HCT116 (cell line): ENCODE measurements around the gene SLC27A1. TPM values are rescaled to one million over a fixed set of nuclear protein-coding genes. Genes with fewer than 3 reads are reported as not detected.

Experiments used
- ATAC-seq: fragments of 200-7000 bp; cut with Tn5 transposase; 2 replicates; pipeline ENCODE4 v1.9.1; 2020; ENCODE audit warnings: mild to moderate bottlenecking, moderate library complexity
- BruUV-seq: library from RNA; stranded (reverse); fragments of 400-500 nt; replicated peaks from 2 replicates; lab custom pipeline; 2021; lab: Mats Ljungman, UMichigan
- CTCF ChIA-PET: fragments of 300-600 bp; sonication (Branson Sonifier 250); formaldehyde crosslinking; loops from one replicate; lab custom pipeline; 2021; ENCODE audit warnings: antibody characterized with exemption; lab: Charles Lee
- POLR2A ChIA-PET: fragments of 300-600, 350-600 bp; sonication (Branson Sonifier 250); formaldehyde crosslinking; loops from one replicate; lab custom pipeline; 2021; ENCODE audit warnings: antibody characterized with exemption; lab: Charles Lee
- RAD21 ChIA-PET, 2 experiments: fragments of 300-600 bp; sonication (Branson Sonifier 250); formaldehyde crosslinking; loops; one replicate each; lab custom pipeline; 2023; ENCODE audit warnings: low total read pairs in 2 of 2; ENCODE audit not compliant: uncharacterized antibody in 2 of 2, unreplicated experiment in 2 of 2, low non-redundant PET in 1 of 2; lab: Charles Lee
- DNase-seq: peaks from one replicate; pipeline ENCODE4 v3.0.0-alpha.2; 2010; ENCODE audit warnings: low read depth, low spot score
- H2AFZ ChIP-seq: fragments of 200-600 bp; shearing (Covaris generic), sonication (generic); 2 replicates; pipeline ENCODE4 v1.6.1; 2017; ENCODE audit warnings: low read depth, mixed run types, mixed read lengths, antibody characterized with exemption, low read length; ENCODE audit not compliant: poor library complexity, severe bottlenecking
- H3K27ac ChIP-seq: 2 replicates; pipeline ENCODE4 v1.5.1; 2012; ENCODE audit warnings: low read depth, low read length
- H3K27me3 ChIP-seq: fragments of 200-600 bp; sonication (generic); 2 replicates; pipeline ENCODE4 v1.6.1; 2016; ENCODE audit warnings: mixed run types, low read length, mixed read lengths; ENCODE audit not compliant: insufficient read depth
- H3K36me3 ChIP-seq, 2 experiments: fragments of 200-500 bp in 1 of 2; fragments of 200-600 bp in 1 of 2; sonication (Bioruptor generic) in 1 of 2; sonication (generic) in 1 of 2; 2 replicates each; pipeline versions ENCODE4 v1.5.1 to v1.6.1; 2014 to 2016; ENCODE audit warnings: low read length in 2 of 2, inconsistent platforms in 1 of 2, mixed read lengths in 1 of 2, mixed run types in 1 of 2; ENCODE audit not compliant: insufficient read depth in 2 of 2, control insufficient read depth in 1 of 2
- H3K4me1 ChIP-seq, 2 experiments: fragments of 200-600 bp in 1 of 2; sonication (generic) in 1 of 2; 2 replicates each; pipeline versions ENCODE4 v1.5.1 to v1.6.1; 2012 to 2017; ENCODE audit warnings: low read length in 2 of 2, inconsistent platforms in 1 of 2, mild to moderate bottlenecking in 1 of 2, mixed read lengths in 1 of 2, mixed run types in 1 of 2, moderate library complexity in 1 of 2; ENCODE audit not compliant: insufficient read depth in 2 of 2, control insufficient read depth in 1 of 2
- H3K4me2 ChIP-seq: fragments of 200-600 bp; sonication (generic); 2 replicates; pipeline ENCODE4 v1.6.1; 2017; ENCODE audit warnings: mixed run types, low read length, mixed read lengths
- H3K4me3 ChIP-seq, 2 experiments: fragments of 200-600 bp in 1 of 2; sonication (generic) in 1 of 2; replicated peaks in 1 of 2; 2 replicates each; pipeline ENCODE4 v1.5.1; 2011 to 2016; ENCODE audit warnings: low read length in 2 of 2, control low read depth in 1 of 2, low read depth in 1 of 2, mild to moderate bottlenecking in 1 of 2, mixed read lengths in 1 of 2, mixed run types in 1 of 2
- H3K79me2 ChIP-seq: fragments of 200-600 bp; sonication (generic); 2 replicates; pipeline ENCODE4 v1.6.1; 2017; ENCODE audit warnings: mild to moderate bottlenecking, mixed run types, low read length, moderate library complexity, mixed read lengths; ENCODE audit not compliant: insufficient read depth
- H3K9ac ChIP-seq: fragments of 200-600 bp; sonication (generic); 2 replicates; pipeline ENCODE4 v1.6.1; 2016; ENCODE audit warnings: low read length, mixed read lengths
- H3K9me2 ChIP-seq: fragments of 200-600 bp; sonication (generic), shearing (Covaris generic); 2 replicates; pipeline ENCODE4 v1.6.1; 2017; ENCODE audit warnings: mixed run types, mild to moderate bottlenecking, moderate library complexity; ENCODE audit not compliant: insufficient read depth
- H3K9me3 ChIP-seq, 2 experiments: fragments of 200-500 bp in 1 of 2; fragments of 200-600 bp in 1 of 2; sonication (Bioruptor generic) in 1 of 2; sonication (generic) in 1 of 2; 2 replicates each; pipeline ENCODE4 v1.6.1; 2014 to 2017; ENCODE audit warnings: low read length in 2 of 2, mixed read lengths in 2 of 2, inconsistent platforms in 1 of 2, low read depth in 1 of 2, mild to moderate bottlenecking in 1 of 2, mixed run types in 1 of 2, moderate library complexity in 1 of 2; ENCODE audit not compliant: control insufficient read depth in 1 of 2, insufficient read depth in 1 of 2
- H4K20me1 ChIP-seq: fragments of 200-600 bp; sonication (generic), shearing (Covaris generic); 2 replicates; pipeline ENCODE4 v1.6.1; 2017; ENCODE audit warnings: mixed run types, mild to moderate bottlenecking, moderate library complexity; ENCODE audit not compliant: insufficient read depth
- CBX3 ChIP-seq: IDR thresholded peaks from 2 replicates; pipeline ENCODE4 v1.6.1; 2012; ENCODE audit warnings: low read depth
- CEBPB ChIP-seq: IDR thresholded peaks from 2 replicates; pipeline ENCODE4 v1.6.1; 2012; ENCODE audit warnings: low read depth
- EGR1 ChIP-seq: IDR thresholded peaks from 2 replicates; pipeline ENCODE4 v1.6.1; 2012; ENCODE audit warnings: low read depth
- ELF1 ChIP-seq: IDR thresholded peaks from 2 replicates; pipeline ENCODE4 v1.6.1; 2012; ENCODE audit warnings: low read depth, borderline replicate concordance
- EZH2 ChIP-seq: fragments of 200-600 bp; sonication (generic); IDR thresholded peaks from 2 replicates; pipeline ENCODE4 v1.6.1; 2017; ENCODE audit warnings: antibody characterized with exemption, mixed run types
- EZH2phosphoT487 ChIP-seq: fragments of 200-600 bp; IDR thresholded peaks from 2 replicates; pipeline ENCODE4 v1.6.1; 2018; ENCODE audit warnings: antibody characterized with exemption, borderline replicate concordance
- FOSL1 ChIP-seq: IDR thresholded peaks from 2 replicates; pipeline ENCODE4 v1.6.1; 2012; ENCODE audit warnings: low read depth
- JUND ChIP-seq: IDR thresholded peaks from 2 replicates; pipeline ENCODE4 v1.6.1; 2012
- POLR2A ChIP-seq: IDR thresholded peaks from 2 replicates; pipeline ENCODE4 v1.7.0; 2011; ENCODE audit warnings: borderline replicate concordance; ENCODE audit not compliant: insufficient read depth, insufficient read length; ENCODE audit errors: extremely low read depth
- POLR2AphosphoS5 ChIP-seq: IDR thresholded peaks from 2 replicates; pipeline ENCODE4 v1.6.1; 2011; ENCODE audit warnings: mild to moderate bottlenecking, low read depth, low read length, moderate library complexity
- SRF ChIP-seq: IDR thresholded peaks from 2 replicates; pipeline ENCODE4 v1.6.1; 2012; ENCODE audit warnings: low read depth
- TCF7L2 ChIP-seq: IDR thresholded peaks from 2 replicates; pipeline ENCODE4 v1.7.0; 2011; ENCODE audit warnings: borderline replicate concordance, inconsistent platforms; ENCODE audit not compliant: insufficient read depth, insufficient read length; ENCODE audit errors: extremely low read depth
- ZFX ChIP-seq: fragments of 450-650 bp; IDR thresholded peaks from 2 replicates; pipeline ENCODE4 v1.6.1; 2017
- intact Hi-C: fragments of 100-400 bp; cut with micrococcal nuclease; formaldehyde crosslinking; loops from 2 replicates; pipeline ENCODE4 v1.10.0; 2022
- total RNA-seq: library from RNA; stranded (reverse); gene quantifications from one replicate; pipeline ENCODE4 v1.2.1, GENCODE V29; 2021; ENCODE audit not compliant: unreplicated experiment
- TF ChIP-seq, protein P1 (sequence below), 3 experiments: fragments of 200-600 bp in 1 of 3; sonication (generic) in 1 of 3; IDR thresholded peaks in 2 of 3; conservative IDR thresholded peaks in 1 of 3; 2 replicates each; pipeline ENCODE4 v1.5.1; 2012 to 2017; ENCODE audit warnings: low read depth in 2 of 3, low read length in 2 of 3, antibody characterized with exemption in 1 of 3, borderline replicate concordance in 1 of 3, control low read depth in 1 of 3, mild to moderate bottlenecking in 1 of 3, mixed read lengths in 1 of 3, mixed run types in 1 of 3, moderate library complexity in 1 of 3; ENCODE audit not compliant: insufficient read depth in 1 of 3
- TF ChIP-seq, protein P2 (sequence below): IDR thresholded peaks from 2 replicates; pipeline ENCODE4 v1.6.1; 2011; ENCODE audit warnings: mild to moderate bottlenecking, low read length, moderate library complexity; ENCODE audit not compliant: insufficient replicate concordance; ENCODE audit errors: extremely low read depth
- TF ChIP-seq, protein P3 (sequence below): IDR thresholded peaks from 2 replicates; pipeline ENCODE4 v1.6.1; 2012; ENCODE audit warnings: low read depth
- TF ChIP-seq, protein P4 (sequence below): IDR thresholded peaks from 2 replicates; pipeline ENCODE4 v1.6.1; 2012
- TF ChIP-seq, protein P5 (sequence below): IDR thresholded peaks from 2 replicates; pipeline ENCODE4 v1.6.1; 2012

SLC27A1 gene
- total RNA-seq, 1 experiment from 2014 or later, result 22.5 TPM

DNA sequence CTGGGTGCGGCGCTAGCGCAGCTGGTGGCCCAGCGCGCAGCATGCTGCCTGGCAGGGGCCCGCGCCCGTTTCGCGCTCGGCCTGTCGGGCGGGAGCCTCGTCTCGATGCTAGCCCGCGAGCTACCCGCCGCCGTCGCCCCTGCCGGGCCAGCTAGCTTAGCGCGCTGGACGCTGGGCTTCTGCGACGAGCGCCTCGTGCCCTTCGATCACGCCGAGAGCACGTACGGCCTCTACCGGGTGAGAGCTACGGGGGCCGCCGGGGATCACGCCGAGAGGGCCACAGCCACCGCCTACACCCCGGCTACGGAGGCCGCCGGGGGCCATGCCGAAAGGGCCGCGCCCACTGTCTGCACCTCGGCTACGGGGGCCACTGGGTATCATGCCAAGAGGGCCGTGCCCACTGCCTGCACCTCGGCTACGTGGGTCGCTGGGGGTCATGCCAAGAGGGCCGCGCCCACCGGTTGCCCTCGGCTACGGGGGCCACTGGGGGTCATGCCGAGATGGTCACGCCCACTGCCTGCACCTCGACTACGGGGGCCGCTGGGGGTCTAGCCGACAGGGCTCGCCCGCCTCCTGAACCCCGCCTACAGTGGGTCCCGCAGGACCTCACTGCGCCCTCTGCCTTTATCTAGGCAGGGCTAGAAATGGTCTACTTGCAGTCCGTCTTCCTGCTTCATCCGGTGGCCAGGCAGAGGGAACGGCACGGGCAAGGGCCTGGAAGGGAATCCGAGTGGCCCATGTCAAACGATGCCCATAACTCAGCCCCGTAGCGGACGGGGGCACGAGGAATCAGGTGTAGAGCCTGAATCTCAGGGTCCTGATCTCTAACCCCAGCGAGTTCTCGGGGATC lies 41.6 kb downstream of the SLC27A1 start:
- Histone ChIP-seq H3K4me1 (peaks cover 47 to 70% of the 10 kb centered on the region in 2 experiments), H3K27me3 (no peaks in the 10 kb centered on the region), H3K4me2 (peak overlapping the region; percentile 95), H3K9me2 (no peaks in the 10 kb centered on the region), H3K4me3 (peak overlapping the region; percentile 87 to 99), H3K27ac (peak overlapping the region; percentile 100), H3K9ac (peak overlapping the region; percentile 97), H2AFZ (no peak overlapping the region), H3K79me2 (peaks cover 40% of the 10 kb centered on the region), H4K20me1 (no peaks in the 10 kb centered on the region), H3K36me3 (no peaks in the 10 kb centered on the region), H3K9me3 (no peaks in the 10 kb centered on the region)
- BruUV-seq, result no TSS peak
- ATAC-seq (peak; percentile 46), DNase-seq (peak; percentile 76)
- intact Hi-C loops, result loop anchor here (1.0 to 5.0 kb wide), 3 partner anchors 43 to 265 kb away; partner anchors contain the start of gene COLGALT1
- RAD21 ChIA-PET, result no interaction called here
- POLR2A ChIA-PET, result interaction anchor here (0.6 to 1.3 kb wide), 4 partner anchors 28 to 817 kb away, joined by 3 read pairs; no protein-coding TSS in a partner anchor
- CTCF ChIA-PET, result interaction anchor here (1.1 kb wide), 1 partner anchor 46 kb away, joined by 3 read pairs; no protein-coding TSS in a partner anchor
- TF ChIP-seq TCF7L2 (no peak), EZH2phosphoT487 (no peak), EZH2 (no peak), CEBPB (no peak), ZFX (peak; percentile 94; the same call in 1 of the 2 replicates), JUND (no peak), POLR2A (no peak), POLR2AphosphoS5 (peak; percentile 72), SRF (no peak), EGR1 (peak; percentile 90), ELF1 (no peak; the same call in 1 of the 2 replicates), CBX3 (peak; percentile 91), FOSL1 (no peak)
- TF ChIP-seq, protein P1, sequence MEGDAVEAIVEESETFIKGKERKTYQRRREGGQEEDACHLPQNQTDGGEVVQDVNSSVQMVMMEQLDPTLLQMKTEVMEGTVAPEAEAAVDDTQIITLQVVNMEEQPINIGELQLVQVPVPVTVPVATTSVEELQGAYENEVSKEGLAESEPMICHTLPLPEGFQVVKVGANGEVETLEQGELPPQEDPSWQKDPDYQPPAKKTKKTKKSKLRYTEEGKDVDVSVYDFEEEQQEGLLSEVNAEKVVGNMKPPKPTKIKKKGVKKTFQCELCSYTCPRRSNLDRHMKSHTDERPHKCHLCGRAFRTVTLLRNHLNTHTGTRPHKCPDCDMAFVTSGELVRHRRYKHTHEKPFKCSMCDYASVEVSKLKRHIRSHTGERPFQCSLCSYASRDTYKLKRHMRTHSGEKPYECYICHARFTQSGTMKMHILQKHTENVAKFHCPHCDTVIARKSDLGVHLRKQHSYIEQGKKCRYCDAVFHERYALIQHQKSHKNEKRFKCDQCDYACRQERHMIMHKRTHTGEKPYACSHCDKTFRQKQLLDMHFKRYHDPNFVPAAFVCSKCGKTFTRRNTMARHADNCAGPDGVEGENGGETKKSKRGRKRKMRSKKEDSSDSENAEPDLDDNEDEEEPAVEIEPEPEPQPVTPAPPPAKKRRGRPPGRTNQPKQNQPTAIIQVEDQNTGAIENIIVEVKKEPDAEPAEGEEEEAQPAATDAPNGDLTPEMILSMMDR (IDR thresholded peaks at IDR 0.05 in 2 of 3, conservative IDR thresholded peaks at IDR 0.05 in 1 of 3; ENCODE audit: borderline replicate concordance in 1 of 3, insufficient read depth in 1 of 3, low read depth in 2 of 3, low read length in 2 of 3), result 0 out of 6 replicates have a peak, but pooled peaks of 2 of the 3 experiments have one; percentile 14 to 15
- TF ChIP-seq, protein P2, sequence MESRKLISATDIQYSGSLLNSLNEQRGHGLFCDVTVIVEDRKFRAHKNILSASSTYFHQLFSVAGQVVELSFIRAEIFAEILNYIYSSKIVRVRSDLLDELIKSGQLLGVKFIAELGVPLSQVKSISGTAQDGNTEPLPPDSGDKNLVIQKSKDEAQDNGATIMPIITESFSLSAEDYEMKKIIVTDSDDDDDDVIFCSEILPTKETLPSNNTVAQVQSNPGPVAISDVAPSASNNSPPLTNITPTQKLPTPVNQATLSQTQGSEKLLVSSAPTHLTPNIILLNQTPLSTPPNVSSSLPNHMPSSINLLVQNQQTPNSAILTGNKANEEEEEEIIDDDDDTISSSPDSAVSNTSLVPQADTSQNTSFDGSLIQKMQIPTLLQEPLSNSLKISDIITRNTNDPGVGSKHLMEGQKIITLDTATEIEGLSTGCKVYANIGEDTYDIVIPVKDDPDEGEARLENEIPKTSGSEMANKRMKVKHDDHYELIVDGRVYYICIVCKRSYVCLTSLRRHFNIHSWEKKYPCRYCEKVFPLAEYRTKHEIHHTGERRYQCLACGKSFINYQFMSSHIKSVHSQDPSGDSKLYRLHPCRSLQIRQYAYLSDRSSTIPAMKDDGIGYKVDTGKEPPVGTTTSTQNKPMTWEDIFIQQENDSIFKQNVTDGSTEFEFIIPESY, result peak; percentile 90
- TF ChIP-seq, protein P3, sequence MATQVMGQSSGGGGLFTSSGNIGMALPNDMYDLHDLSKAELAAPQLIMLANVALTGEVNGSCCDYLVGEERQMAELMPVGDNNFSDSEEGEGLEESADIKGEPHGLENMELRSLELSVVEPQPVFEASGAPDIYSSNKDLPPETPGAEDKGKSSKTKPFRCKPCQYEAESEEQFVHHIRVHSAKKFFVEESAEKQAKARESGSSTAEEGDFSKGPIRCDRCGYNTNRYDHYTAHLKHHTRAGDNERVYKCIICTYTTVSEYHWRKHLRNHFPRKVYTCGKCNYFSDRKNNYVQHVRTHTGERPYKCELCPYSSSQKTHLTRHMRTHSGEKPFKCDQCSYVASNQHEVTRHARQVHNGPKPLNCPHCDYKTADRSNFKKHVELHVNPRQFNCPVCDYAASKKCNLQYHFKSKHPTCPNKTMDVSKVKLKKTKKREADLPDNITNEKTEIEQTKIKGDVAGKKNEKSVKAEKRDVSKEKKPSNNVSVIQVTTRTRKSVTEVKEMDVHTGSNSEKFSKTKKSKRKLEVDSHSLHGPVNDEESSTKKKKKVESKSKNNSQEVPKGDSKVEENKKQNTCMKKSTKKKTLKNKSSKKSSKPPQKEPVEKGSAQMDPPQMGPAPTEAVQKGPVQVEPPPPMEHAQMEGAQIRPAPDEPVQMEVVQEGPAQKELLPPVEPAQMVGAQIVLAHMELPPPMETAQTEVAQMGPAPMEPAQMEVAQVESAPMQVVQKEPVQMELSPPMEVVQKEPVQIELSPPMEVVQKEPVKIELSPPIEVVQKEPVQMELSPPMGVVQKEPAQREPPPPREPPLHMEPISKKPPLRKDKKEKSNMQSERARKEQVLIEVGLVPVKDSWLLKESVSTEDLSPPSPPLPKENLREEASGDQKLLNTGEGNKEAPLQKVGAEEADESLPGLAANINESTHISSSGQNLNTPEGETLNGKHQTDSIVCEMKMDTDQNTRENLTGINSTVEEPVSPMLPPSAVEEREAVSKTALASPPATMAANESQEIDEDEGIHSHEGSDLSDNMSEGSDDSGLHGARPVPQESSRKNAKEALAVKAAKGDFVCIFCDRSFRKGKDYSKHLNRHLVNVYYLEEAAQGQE, result no peak
- TF ChIP-seq, protein P4, sequence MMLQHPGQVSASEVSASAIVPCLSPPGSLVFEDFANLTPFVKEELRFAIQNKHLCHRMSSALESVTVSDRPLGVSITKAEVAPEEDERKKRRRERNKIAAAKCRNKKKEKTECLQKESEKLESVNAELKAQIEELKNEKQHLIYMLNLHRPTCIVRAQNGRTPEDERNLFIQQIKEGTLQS, result no peak
- TF ChIP-seq, protein P5, sequence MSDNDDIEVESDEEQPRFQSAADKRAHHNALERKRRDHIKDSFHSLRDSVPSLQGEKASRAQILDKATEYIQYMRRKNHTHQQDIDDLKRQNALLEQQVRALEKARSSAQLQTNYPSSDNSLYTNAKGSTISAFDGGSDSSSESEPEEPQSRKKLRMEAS, result peak; percentile 96
